Epithelial cell of proximal tubule (primary cell): ENCODE measurements around the gene MAGEB6. TPM values are rescaled to one million over a fixed set of nuclear protein-coding genes. Genes with fewer than 3 reads are reported as not detected.

ENCODE experiments used
- DNase-seq: peaks from one replicate; pipeline ENCODE4 v3.0.0-alpha.2; 2011; ENCODE audit warnings: low read depth
- H3K4me3 ChIP-seq: 2 replicates; pipeline ENCODE4 v1.5.1; 2011; ENCODE audit warnings: low read depth, mild to moderate bottlenecking, low read length
- CTCF ChIP-seq: conservative IDR thresholded peaks from 2 replicates; pipeline ENCODE4 v1.5.1; 2012; ENCODE audit warnings: low read depth, mild to moderate bottlenecking, low read length
- total RNA-seq: library from RNA; depleted of rRNA; stranded (reverse); fragments of >200 nt; gene quantifications from 2 replicates; pipeline ENCODE4 v1.2.3, GENCODE V29; 2015

The MAGEB6 gene
- total RNA-seq, 1 donor from 2014 or later, result not detected

- TF ChIP-seq CTCF, result no peak
- H3K4me3 ChIP-seq, result no peak overlapping the region
- no peak for DNase-seq
These were observed 27.1 kb downstream of the MAGEB6 start for GRCh38 chrX:26219351-26219750.

- no peak overlapping the region for H3K4me3 ChIP-seq
- DNase-seq, result no peak
- no peak for TF ChIP-seq CTCF
These were observed 41.9 kb downstream of the MAGEB6 start for GRCh38 chrX:26234177-26234576.

Other genes with a start within 250 kb of the MAGEB6 start
- gene MAGEB18, start 54.1 kb upstream of the MAGEB6 start, total RNA-seq, result not detected in 2 replicates
- gene MAGEB6B, start 31.8 kb upstream of the MAGEB6 start, total RNA-seq, result not detected in 2 replicates
- gene MAGEB5, start 23.7 kb downstream of the MAGEB6 start, total RNA-seq, result not detected in 2 replicates